WTC11 (cell line): ENCODE data around the gene PLXNA2. TPM values are rescaled to one million over a fixed set of nuclear protein-coding genes. Genes with fewer than 3 reads are reported as not detected.

ENCODE experiments used
- ATAC-seq: fragments of 200-7000 bp; cut with Tn5 transposase; 2 replicates; pipeline ENCODE4 v1.10.0; 2021; ENCODE audit warnings: mild to moderate bottlenecking, moderate library complexity
- CTCF ChIA-PET: fragments of 300-600 bp; sonication (Branson Sonifier 250); formaldehyde crosslinking; loops from one replicate; lab custom pipeline; 2021; ENCODE audit warnings: antibody characterized with exemption; lab: Charles Lee
- POLR2A ChIA-PET: fragments of 350-600 bp; sonication (Branson Sonifier 250); formaldehyde crosslinking; loops from one replicate; lab custom pipeline; 2021; ENCODE audit warnings: antibody characterized with exemption; lab: Charles Lee
- DNase-seq: peaks from one replicate; pipeline ENCODE4 v3.0.0; 2021; ENCODE audit warnings: low spot score
- H3K27ac Mint-ChIP-seq: 2 replicates; pipeline ENCODE4 v1.8.0; 2021; ENCODE audit warnings: mixed read lengths
- H3K27me3 Mint-ChIP-seq: 2 replicates; pipeline ENCODE4 v1.8.0; 2021; ENCODE audit warnings: low read depth, mild to moderate bottlenecking, moderate library complexity, mixed read lengths
- H3K36me3 Mint-ChIP-seq: 2 replicates; pipeline ENCODE4 v1.8.0; 2021; ENCODE audit warnings: mixed read lengths
- H3K4me1 Mint-ChIP-seq: 2 replicates; pipeline ENCODE4 v1.8.0; 2022; ENCODE audit warnings: mixed read lengths
- H3K4me3 Mint-ChIP-seq: 2 replicates; pipeline ENCODE4 v1.8.0; 2021; ENCODE audit warnings: mild to moderate bottlenecking, moderate library complexity, mixed read lengths
- H3K9me3 Mint-ChIP-seq: 2 replicates; pipeline ENCODE4 v1.8.0; 2021; ENCODE audit warnings: mixed read lengths
- ARID4B ChIP-seq: sonication (generic); formaldehyde crosslinking; IDR thresholded peaks from 2 replicates; pipeline ENCODE4 v1.8.0; 2023; ENCODE audit warnings: missing genetic modification reagents, mild to moderate bottlenecking, borderline replicate concordance
- CBFB ChIP-seq: sonication (generic); formaldehyde crosslinking; IDR thresholded peaks from 2 replicates; pipeline ENCODE4 v1.8.1; 2022; ENCODE audit warnings: mild to moderate bottlenecking, low read depth, missing genetic modification reagents
- CDX4 ChIP-seq: fragments of 250-450 bp; sonication (Bioruptor Pico); IDR thresholded peaks from 2 replicates; pipeline ENCODE4 v1.9.0; 2021; ENCODE audit warnings: moderate library complexity, mild to moderate bottlenecking, inconsistent platforms, borderline replicate concordance
- CTCF ChIP-seq: fragments of 200-600 bp; IDR thresholded peaks from 2 replicates; pipeline ENCODE4 v1.8.0; 2022; ENCODE audit warnings: antibody characterized with exemption
- E2F1 ChIP-seq: sonication (generic); formaldehyde crosslinking; IDR thresholded peaks from 2 replicates; pipeline ENCODE4 v1.8.0; 2022; ENCODE audit warnings: mild to moderate bottlenecking, missing genetic modification reagents
- EMX1 ChIP-seq: fragments of 250-450 bp; sonication (Bioruptor Pico); IDR thresholded peaks from 2 replicates; pipeline ENCODE4 v1.8.0; 2021; ENCODE audit warnings: mild to moderate bottlenecking
- ERG ChIP-seq: fragments of 250-450 bp; sonication (Bioruptor Pico); IDR thresholded peaks from 2 replicates; pipeline ENCODE4 v1.8.0; 2021; ENCODE audit warnings: mild to moderate bottlenecking
- FOXJ3 ChIP-seq: sonication (generic); formaldehyde crosslinking; IDR thresholded peaks from 2 replicates; pipeline ENCODE4 v1.9.0; 2021; ENCODE audit warnings: missing genetic modification reagents, mild to moderate bottlenecking, borderline replicate concordance
- GABPB1 ChIP-seq: sonication (generic); formaldehyde crosslinking; IDR thresholded peaks from 2 replicates; pipeline ENCODE4 v1.8.1; 2023; ENCODE audit warnings: mild to moderate bottlenecking, missing genetic modification reagents
- GTF2I ChIP-seq: fragments of 250-450 bp; sonication (Bioruptor Pico); conservative IDR thresholded peaks from 2 replicates; pipeline ENCODE4 v1.4.0; 2021; ENCODE audit warnings: mild to moderate bottlenecking
- SMAD3 ChIP-seq: sonication (generic); formaldehyde crosslinking; IDR thresholded peaks from 2 replicates; pipeline ENCODE4 v1.8.0; 2022; ENCODE audit warnings: missing genetic modification reagents, mild to moderate bottlenecking, borderline replicate concordance
- SP1 ChIP-seq: sonication (generic); formaldehyde crosslinking; conservative IDR thresholded peaks from 2 replicates; pipeline ENCODE4 v1.8.1; 2022; ENCODE audit warnings: missing genetic modification reagents
- TCF7 ChIP-seq: sonication (generic); formaldehyde crosslinking; IDR thresholded peaks from 2 replicates; pipeline ENCODE4 v1.8.0; 2022; ENCODE audit warnings: mild to moderate bottlenecking, low read depth, missing genetic modification reagents, moderate library complexity
- TEAD4 ChIP-seq: sonication (generic); formaldehyde crosslinking; IDR thresholded peaks from 2 replicates; pipeline ENCODE4 v1.8.0; 2022; ENCODE audit warnings: mild to moderate bottlenecking, missing genetic modification reagents
- USF1 ChIP-seq: sonication (generic); formaldehyde crosslinking; IDR thresholded peaks from 2 replicates; pipeline ENCODE4 v1.8.0; 2022; ENCODE audit warnings: mild to moderate bottlenecking, missing genetic modification reagents
- USF2 ChIP-seq: sonication (generic); formaldehyde crosslinking; IDR thresholded peaks from 2 replicates; pipeline ENCODE4 v1.8.1; 2023; ENCODE audit warnings: mild to moderate bottlenecking, missing genetic modification reagents, moderate library complexity
- ZNF263 ChIP-seq: sonication (generic); formaldehyde crosslinking; IDR thresholded peaks from 2 replicates; pipeline ENCODE4 v1.8.1; 2022; ENCODE audit warnings: low read depth, mild to moderate bottlenecking, moderate library complexity, missing genetic modification reagents
- ZNF317 ChIP-seq: sonication (generic); formaldehyde crosslinking; IDR thresholded peaks from 2 replicates; pipeline ENCODE4 v1.8.1; 2023; ENCODE audit warnings: low read depth, mild to moderate bottlenecking, moderate library complexity, missing genetic modification reagents, borderline replicate concordance
- ZNF423 ChIP-seq: fragments of 250-450 bp; sonication (Bioruptor Pico); IDR thresholded peaks from 2 replicates; pipeline ENCODE4 v2.1.2; 2022; ENCODE audit warnings: mild to moderate bottlenecking, moderate library complexity
- ZNF671 ChIP-seq: fragments of 250-450 bp; sonication (Bioruptor Pico); IDR thresholded peaks from 2 replicates; pipeline ENCODE4 v1.8.0; 2021; ENCODE audit warnings: mild to moderate bottlenecking
- total RNA-seq: library from RNA; stranded (reverse); gene quantifications from 3 replicates; pipeline ENCODE4 v1.2.3, GENCODE V29; 2021

The PLXNA2 gene
- total RNA-seq, 1 experiment from 2014 or later, result 4.2 TPM

GRCh38 chr1:208184966-208185654 is 59.1 kb downstream of the PLXNA2 start:
- H3K27me3 Mint-ChIP-seq, result no peaks in the 10 kb centered on the region
- H3K27ac Mint-ChIP-seq, result no peak overlapping the region
- peaks cover 16% of the 10 kb centered on the region for H3K4me1 Mint-ChIP-seq
- CTCF ChIA-PET, result interaction anchor here (0.6 to 2.0 kb wide), 5 partner anchors 53 to 361 kb away, joined by 3 to 6 read pairs (median 5); partner anchors contain the start of gene PLXNA2
- TF ChIP-seq GTF2I (no peak), TCF7 (CRISPR knock-in tag) (no peak), ARID4B (CRISPR knock-in tag) (no peak), ZNF263 (CRISPR knock-in tag) (no peak), E2F1 (no peak), CTCF (no peak), USF1 (CRISPR knock-in tag) (no peak), ZNF671 (no peak), TEAD4 (no peak), FOXJ3 (CRISPR knock-in tag) (no peak)
- H3K9me3 Mint-ChIP-seq, result no peaks in the 10 kb centered on the region
- POLR2A ChIA-PET, result no interaction called here
- no peak for ATAC-seq
- H3K4me3 Mint-ChIP-seq, result no peak overlapping the region
- no peak for DNase-seq
- H3K36me3 Mint-ChIP-seq, result no peaks in the 10 kb centered on the region

GRCh38 chr1:208183977-208184911 is 59.9 kb downstream of the PLXNA2 start:
- no peak overlapping the region for H3K4me3 Mint-ChIP-seq
- ATAC-seq (no peak), DNase-seq (no peak)
- H3K27me3 Mint-ChIP-seq, result no peaks in the 10 kb centered on the region
- no peaks in the 10 kb centered on the region for H3K36me3 Mint-ChIP-seq
- POLR2A ChIA-PET, result no interaction called here
- H3K9me3 Mint-ChIP-seq, result no peaks in the 10 kb centered on the region
- peaks cover 25% of the 10 kb centered on the region for H3K4me1 Mint-ChIP-seq
- CTCF ChIA-PET, result interaction anchor here (1.0 to 3.6 kb wide), 3 partner anchors 52 to 68 kb away, joined by 4 to 19 read pairs (median 6); no protein-coding TSS in a partner anchor
- no peak overlapping the region for H3K27ac Mint-ChIP-seq
- TF ChIP-seq GABPB1 (CRISPR knock-in tag) (no peak), SP1 (CRISPR knock-in tag) (no peak), ZNF423 (CRISPR knock-in tag) (no peak), CBFB (CRISPR knock-in tag) (no peak), ZNF671 (no peak), SMAD3 (CRISPR knock-in tag) (no peak), E2F1 (no peak), ERG (no peak), EMX1 (CRISPR knock-in tag) (no peak), ZNF317 (CRISPR knock-in tag) (no peak), CDX4 (no peak), USF2 (CRISPR knock-in tag) (no peak)
